Esophagus muscularis mucosa (tissue), 4 donors: ENCODE data around the gene SNX3.

Source experiments
- CTCF ChIP-seq, 3 experiments: fragments of 200-600 bp in 2 of 3; fragments of 450-650 bp in 1 of 3; sonication (generic) in 2 of 3; IDR thresholded peaks; one replicate each; pipeline ENCODE4 v1.5.1; 2017 to 2019; ENCODE audit warnings: antibody characterized with exemption in 3 of 3, mild to moderate bottlenecking in 2 of 3, moderate library complexity in 1 of 3
- EP300 ChIP-seq: sonication (generic); formaldehyde crosslinking; IDR thresholded peaks from one replicate; pipeline ENCODE4 v1.6.1; 2017; ENCODE audit warnings: antibody characterized with exemption
- POLR2A ChIP-seq: fragments of 450-650 bp; IDR thresholded peaks from one replicate; pipeline ENCODE4 v1.6.1; 2017; ENCODE audit warnings: antibody characterized with exemption, moderate library complexity, mild to moderate bottlenecking, low read depth
- POLR2AphosphoS5 ChIP-seq, 2 donors: sonication (generic); formaldehyde crosslinking; IDR thresholded peaks; one replicate each; pipeline ENCODE4 v1.6.1; 2017; ENCODE audit warnings: antibody characterized with exemption in 2 of 2

GRCh38 chr6:108251252-108251651, 9.6 kb downstream of the SNX3 start:
- no peak for TF ChIP-seq CTCF (IDR thresholded peaks at IDR 0.05)
- no peak for TF ChIP-seq POLR2A
- TF ChIP-seq POLR2AphosphoS5 (IDR thresholded peaks at IDR 0.05) = no peak
- TF ChIP-seq EP300 = no peak
